ENCODE measurements around the gene HDAC4.

HDAC4 gene

DNA sequence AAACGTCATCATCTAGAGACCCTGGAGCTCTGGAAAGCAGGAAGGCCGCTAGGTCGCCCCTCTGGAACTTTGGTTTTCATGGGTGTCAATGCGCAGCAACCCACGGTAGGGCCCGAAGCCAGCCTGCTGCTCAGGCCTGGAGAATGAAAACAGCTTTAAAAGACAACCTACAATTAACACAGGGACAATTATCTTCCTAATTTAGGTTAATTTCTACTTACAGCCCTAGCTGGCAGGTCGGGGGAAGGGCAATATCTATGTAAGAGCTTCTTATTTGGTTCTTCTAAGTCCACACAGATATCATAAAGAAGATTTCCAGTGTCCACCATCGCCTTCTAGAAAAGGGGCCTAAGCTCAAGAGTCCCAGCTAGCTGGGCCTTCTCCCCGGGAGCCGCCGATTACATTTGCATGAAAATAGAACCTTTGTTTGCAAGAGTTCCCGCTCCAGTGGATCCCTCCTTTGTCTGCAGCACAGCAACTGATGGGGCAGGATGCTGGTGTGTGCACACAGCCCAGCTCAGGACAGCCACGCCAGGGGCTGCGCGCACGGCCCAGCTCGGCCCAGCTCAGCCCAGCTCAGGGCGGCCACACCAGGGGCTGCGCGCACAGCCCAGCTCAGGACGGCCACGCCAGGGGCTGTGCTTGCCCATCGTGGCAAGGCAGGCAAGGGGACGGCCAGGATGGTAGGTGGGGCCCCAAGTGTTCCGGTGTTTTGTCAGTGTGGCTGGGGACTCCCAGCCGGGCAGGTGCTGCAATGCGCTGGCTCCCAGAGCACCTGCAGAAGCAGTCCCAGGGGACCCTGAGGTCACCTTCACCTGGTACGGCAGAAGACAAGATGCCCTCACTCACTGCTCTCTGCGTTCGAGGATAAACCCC is 109.1 kb downstream of the HDAC4 start:
- DNase-seq: no peak

DNA sequence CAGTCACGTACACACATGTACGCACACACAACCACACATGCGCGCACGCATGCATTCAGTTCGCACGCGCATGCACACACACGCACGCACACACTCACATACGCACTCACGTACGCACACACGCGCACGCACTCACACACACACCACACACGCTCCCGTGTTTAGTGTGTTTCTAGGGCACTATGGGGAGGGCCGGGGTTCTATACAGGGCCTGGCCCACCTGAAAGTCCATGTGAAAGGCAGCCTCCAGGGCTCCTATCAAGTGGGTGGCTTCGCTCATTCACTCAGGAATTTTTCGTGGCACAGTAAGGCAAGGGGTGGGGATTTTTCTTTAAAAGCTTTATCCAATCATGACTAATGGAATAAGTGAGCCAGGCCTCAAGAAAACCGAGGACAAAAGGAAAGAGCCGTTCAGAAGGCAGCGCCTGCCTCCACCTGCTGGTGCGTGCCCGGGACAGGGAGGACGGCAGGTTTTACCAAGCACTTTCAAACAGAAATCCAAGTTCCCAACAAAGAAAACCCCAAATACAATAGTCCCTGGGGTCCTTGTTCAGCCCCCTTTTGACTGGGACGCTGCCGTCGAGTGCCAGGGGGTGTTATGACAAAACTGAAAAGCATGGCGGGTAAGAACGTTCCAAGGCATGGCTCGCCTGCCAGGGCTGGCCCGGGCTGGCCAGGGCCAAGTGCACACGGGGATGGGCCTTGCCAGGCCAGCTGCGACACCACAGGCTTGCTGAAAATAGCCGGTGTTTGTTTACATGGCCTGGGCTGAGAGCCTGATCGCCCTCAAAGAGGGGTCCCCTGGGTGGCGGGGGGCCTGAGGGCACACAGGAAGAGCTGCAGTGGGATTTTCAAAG is 110.0 kb downstream of the HDAC4 start:
- no peak for DNase-seq

DNA sequence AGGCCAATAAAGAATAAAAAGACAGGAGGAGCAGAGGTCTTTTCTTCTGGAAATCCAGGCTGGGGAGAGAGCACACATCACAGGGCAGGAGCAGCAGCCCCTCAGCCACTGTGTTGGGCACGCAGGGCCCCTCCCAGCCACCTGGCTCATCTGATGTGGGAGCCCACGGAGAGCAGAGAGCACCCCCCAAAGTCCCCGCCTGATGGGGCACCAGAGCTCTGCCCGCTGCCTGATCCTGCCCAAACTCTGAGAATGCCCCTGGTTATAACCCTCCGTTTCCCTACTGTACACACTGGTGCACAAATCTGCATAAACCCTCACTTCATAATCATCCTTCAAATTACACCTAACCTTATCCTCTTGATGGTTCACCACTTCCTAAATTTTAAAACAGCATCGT is 111.3 kb downstream of the HDAC4 start:
- no peak for DNase-seq

DNA sequence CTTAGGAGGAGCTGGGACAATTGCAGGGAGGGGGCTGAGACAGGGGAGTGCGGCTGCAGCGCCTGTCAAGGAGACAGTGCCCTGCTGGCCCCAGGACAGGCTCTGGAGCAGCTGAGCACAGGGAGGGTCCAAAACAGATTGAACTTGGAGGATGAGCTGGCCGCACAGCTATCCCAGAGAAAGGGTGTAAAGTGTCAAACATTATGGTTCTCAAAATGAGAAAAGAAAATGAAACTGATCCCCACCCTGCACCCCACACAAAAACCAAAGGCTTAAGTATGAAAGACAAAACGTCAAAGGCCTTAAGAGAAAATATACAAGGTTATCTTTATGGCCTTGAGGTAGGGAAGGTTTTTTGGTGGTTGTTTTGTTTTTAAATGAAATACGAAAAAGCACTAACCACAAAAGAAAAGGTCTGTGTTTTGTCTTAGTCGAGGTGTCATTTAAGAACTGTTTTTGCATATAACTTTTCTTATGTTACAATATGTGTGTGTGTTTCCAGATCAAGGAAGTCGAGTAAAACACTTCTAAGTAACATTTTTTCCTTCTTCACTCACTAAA is 111.8 kb downstream of the HDAC4 start:
- DNase-seq: no peak

DNA sequence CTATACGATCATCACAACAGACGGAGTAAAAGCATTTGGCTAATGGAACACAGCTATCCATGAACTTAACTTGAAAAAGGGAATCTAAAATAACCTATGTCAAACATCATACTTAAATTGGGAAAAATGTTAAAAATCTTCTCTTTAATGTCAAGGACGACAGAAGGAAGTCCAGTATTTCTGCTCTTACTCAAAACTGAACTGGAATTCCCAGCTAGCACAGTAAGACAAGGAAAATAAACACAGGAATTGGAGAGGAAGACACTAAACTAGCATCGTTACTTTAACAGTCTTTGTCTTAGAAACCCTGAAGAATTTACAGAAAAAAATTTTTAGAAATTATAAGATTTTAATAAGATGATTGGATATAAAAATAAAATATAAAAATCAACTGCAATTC is 112.6 kb downstream of the HDAC4 start:
- DNase-seq: no peak

GRCh38 chr2:239287461-239287860 is 113.4 kb downstream of the HDAC4 start:
- DNase-seq: no peak

- no peak for DNase-seq
These were observed 113.9 kb downstream of the HDAC4 start for GRCh38 chr2:239286901-239287300.

DNA sequence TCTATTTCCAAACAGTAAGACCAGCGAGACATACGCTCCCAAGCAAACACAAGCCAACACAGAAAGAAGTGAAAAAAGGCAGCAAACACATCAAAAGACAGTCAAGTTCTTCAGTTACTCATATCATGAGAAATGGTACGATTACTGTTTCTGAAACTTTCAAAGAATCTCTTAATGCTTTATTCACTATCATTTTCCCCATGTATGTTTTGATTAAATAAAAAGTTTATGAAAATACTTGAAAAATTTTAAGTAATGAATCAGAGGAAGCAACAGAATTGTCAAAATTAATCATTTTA is 114.9 kb downstream of the HDAC4 start:
- DNase-seq: no peak

GRCh38 chr2:239285071-239285931 is 115.5 kb downstream of the HDAC4 start:
- no peak for DNase-seq

DNA sequence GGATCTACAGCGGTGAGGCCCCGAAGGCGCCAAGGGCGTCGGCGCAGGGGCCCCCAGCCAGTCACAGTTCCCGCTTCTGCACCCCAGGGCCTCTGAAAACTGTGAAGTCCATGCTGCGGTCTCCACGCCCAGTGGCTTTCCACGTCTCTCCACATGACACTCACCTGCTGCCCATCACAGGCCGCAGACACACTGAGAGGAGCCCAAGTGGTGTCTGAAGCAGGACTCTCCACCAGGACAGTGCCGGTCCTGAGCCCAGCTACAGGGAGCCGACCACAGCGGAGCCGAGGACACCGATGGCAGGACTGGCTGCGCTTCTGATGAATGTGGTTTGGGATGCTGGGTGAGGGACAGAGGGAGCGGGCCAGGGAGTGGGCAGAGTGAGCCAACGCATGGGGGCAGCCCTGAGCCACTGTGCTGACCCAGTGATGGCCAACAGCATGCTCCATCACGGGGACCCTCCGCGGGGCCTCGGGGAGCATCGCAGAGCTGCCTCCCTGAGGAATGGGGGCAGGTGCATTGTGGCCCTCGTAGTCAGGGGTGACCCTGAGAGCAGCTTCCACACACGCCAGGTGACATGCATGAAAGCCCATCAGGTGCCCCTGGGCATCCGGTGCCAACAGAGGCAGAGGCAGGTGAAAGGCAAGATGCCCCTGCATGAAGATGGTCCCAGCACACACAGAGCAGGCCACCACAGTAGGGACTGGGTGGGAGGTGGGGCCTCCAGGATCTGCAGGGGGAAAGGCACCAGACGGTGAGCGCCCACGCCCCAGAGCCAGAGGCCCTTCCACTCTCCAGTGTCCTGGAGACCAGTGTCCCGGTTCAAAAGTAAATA is 116.6 kb downstream of the HDAC4 start:
- DNase-seq: no peak

DNA sequence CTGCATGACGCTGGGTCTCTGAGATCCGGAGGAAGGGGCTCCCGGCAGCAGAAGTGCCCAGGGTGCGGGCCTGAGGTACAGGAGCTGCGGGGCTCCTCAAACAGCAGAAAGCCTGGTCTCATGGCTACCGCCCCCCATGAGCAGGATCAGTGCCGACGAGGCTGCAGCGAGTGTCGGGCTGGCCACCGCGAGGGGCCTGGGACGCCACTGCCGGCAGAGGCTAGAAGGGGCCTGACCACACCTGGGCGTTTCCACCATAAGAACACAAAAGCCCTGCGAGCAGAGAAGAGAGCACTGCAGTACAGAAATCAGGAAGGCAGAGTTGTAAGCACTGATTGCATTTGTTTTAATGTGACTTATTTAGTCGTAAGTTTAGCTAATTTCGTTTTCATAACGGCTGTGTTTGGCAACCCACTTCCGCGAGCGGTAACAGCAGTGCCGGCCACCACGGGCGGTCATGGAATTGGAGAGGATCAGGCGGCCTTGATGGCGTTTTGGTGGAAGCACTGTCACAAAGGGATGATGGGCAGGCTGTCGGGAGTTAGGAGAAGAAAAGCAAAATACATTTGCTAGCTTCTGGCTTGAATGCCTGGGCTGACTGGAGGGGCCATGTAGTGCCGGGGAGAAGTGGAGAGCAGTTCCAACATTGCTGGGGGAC is 117.4 kb downstream of the HDAC4 start:
- peak; percentile 27 for DNase-seq

DNA sequence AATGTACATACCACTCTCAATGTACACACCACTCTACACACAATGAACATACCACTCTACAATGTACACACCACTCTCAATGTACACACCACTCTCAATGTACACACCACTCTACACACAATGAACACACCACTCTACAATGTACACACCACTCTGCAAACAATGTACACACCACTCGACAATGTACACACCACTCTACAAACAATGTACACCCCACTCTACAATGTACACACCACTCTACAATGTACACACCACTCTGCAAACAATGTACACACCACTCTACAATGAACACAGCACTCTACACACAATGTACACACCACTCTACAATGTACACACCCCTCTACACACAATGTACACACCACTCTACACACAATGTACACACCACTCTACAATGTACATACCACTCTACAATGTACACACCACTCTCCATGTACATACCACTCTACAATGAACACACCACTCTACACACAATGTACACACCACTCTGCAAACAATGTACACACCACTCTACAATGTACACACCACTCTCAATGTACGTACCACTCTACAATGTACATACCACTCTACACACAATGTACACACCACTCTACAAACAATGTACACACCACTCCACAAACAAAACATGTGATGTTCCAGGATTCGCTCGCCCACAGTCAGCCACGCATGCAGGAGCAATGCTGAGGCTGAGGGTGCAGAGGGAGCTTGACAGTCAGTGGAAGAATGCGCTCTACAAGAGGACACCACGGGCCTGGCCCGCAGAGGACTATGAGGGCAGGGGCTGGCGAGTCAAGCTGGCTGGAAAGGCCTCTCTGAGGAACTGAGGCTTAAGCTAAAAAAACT is 118.2 kb downstream of the HDAC4 start:
- DNase-seq: no peak

GRCh38 chr2:239280296-239281017 is 120.4 kb downstream of the HDAC4 start:
- peak; percentile 31 for DNase-seq

DNA sequence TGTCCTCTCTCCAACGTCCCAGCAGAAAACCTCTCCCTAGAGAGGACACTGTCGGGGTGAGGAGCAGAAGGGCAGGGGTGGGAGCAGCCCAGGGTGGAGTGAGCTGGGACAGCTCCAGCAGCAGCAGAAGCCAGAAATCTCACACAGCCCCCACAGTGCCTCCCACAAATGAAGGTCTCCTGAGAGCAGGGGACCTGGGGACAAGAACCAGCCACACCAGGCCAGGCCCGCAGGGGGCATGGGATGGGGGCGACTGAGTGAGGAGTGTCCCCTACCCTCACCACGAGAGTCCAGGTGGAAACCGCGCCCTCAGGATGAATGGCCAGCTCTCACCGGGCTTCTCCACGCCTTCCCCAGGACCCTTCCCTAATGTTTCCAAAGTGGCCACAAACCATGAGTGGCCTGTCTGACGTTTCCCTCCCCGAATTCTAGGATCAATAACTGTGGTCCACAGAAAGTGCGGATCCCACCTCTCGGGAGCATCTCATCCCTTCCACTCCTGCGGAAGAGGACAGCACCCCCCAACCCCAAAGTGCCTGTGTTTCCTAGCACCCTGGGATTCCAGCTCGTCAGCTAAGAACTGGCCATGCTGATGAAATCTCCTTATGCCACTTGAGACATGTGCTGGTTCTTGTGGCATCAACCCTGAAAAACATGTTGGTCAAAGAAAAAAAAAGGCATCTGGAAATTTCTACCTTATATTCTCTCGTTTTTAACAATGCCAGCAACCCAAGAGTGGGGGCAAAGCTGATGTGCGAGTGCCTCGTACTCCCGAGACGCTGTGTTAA is 121.1 kb downstream of the HDAC4 start:
- peak; percentile 28 for DNase-seq

DNA sequence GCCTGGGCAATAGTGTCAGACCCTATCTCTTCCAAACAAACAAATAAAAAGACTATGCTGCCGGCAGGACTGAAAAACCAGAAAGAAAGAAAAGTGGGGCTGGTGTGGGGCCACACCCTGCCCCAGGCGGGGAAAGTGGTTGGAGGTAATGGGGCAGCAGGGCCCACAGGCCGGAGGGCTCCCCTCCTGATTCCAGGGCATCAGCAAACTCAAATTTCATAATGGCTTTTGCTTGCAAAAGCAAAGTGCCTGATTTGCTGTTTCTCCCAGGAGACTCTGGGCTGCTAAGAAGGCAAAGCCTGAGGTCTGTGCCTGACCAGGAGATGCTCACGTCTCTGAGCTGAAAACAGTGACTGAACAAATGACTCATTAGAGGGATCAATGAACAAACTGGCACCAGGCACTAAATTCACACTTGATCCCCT is 121.9 kb downstream of the HDAC4 start:
- peak; percentile 27 for DNase-seq

GRCh38 chr2:239278361-239278760 is 122.5 kb downstream of the HDAC4 start:
- DNase-seq: no peak

GRCh38 chr2:239277401-239278085 is 123.3 kb downstream of the HDAC4 start:
- peak; percentile 28 for DNase-seq

GRCh38 chr2:239276851-239277250 is 124.0 kb downstream of the HDAC4 start:
- no peak for DNase-seq
